Amniotic stem cell (primary cell): ENCODE data around the gene DLG2.
"Not testable (repeated sequence)": the region's sequence is repeated elsewhere in the genome, so short reads cannot be mapped to it uniquely, and the experiment has no call there.

Experiments
- DNase-seq: peaks from one replicate; lab custom pipeline; 2025; lab: John Stamatoyannopoulos, UW

The DLG2 gene

GRCh38 chr11:84899740-84900139 is 727.4 kb downstream of the DLG2 start:
- DNase-seq = no peak

GRCh38 chr11:84899134-84899533 is 728.0 kb downstream of the DLG2 start:
- DNase-seq = no peak

DNA sequence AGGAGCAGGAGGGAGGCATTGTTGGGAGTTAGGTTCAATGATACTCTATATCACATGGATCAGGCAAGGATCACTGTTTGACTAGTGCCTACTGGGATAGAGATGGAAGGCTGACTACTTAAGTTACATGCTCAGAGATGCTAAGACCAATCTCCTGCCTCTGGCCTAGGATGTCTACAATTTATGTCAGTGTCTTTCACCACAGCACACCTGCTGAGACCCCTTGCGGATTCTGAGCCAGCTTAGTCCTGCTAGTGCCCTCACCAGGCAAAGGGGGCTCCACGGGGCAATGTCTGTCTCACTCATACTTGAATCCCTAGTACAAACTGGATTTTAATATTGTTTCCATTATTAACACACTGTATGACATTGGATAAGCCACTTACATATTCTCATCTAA is 732.5 kb downstream of the DLG2 start:
- no peak for DNase-seq

GRCh38 chr11:84890676-84891075 is 736.5 kb downstream of the DLG2 start:
- DNase-seq = no peak

DNA sequence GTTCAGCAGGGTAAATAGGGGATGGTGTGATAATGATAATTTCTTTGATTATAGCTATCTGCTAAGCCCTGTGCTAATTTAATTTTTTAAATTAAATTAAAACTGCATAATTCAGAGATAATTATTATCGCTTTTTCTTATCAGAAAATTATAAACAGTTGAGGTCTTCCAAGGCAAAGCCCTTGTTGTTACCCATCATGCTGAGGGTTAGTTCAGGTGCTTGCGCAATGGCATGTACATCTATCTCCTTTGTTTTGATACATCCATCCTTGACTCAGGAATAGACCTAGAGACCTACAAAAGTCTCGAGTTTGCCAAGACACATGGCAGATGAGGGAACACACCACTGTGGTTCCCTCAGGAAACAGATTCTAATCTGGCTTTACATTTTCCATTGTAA is 737.6 kb downstream of the DLG2 start:
- no peak for DNase-seq

DNA sequence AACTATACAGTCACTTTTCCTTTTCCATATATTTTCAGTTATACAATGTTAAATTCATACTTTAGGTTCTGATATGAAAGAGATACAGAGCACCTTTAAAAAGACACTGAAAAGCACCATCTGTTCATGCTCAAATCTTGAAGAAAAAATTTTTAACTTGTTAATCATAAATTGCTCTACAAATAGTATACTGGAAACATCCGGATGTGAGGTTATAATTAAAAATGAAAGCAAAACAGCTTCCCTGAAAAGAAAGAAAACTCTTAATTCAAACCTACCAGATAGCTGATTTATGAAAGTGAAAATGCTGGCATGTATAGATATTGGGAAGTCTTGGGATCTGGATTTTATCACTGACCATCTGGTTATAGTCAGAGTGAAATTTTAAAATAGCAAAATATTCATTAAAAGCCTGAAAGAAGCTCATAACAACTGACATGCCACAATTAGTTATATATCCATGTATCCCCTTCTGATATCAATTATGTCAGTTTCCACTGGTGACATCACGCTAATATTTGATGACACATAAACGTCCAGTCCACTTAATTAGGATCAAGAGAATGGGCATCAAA is 740.0 kb downstream of the DLG2 start:
- DNase-seq = no peak

DNA sequence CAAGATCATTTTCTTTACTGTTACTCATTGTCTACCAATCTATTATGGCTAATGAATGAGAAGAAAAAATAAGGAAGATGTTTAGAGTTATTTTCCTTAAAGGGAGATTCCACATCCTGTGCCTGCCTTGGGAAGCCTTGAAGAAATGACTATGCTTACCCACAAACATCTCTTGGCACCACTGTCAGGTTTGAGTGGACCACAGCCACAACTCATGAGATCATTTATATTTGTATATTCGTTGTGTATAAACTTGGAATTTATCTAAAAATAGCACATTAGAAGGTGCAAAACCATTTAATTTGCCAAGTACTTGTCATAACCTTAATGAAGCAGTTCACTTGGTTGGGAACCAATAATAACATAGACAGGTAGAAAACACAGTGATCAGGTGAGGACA is 740.8 kb downstream of the DLG2 start:
- DNase-seq = no peak

DNA sequence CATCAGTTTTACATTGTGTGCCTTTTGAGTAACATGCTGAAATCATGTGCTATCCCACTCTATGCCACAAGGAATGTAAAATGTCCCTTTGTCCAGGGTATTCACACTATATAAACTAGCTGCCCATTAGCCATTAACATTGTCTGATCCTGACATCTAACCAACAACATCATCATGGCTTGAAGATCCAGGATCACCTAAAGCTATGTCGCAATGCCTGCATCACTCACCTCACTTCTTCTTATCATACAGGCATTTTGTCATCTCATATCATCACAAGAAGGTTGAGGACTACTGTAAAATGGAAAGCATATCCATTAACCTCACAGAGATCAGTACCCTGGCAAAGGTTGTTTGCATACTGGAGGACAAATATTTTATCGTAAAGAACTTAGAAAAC is 742.3 kb downstream of the DLG2 start:
- no peak for DNase-seq

GRCh38 chr11:84882056-84882455 is 745.1 kb downstream of the DLG2 start:
- DNase-seq = no peak

DNA sequence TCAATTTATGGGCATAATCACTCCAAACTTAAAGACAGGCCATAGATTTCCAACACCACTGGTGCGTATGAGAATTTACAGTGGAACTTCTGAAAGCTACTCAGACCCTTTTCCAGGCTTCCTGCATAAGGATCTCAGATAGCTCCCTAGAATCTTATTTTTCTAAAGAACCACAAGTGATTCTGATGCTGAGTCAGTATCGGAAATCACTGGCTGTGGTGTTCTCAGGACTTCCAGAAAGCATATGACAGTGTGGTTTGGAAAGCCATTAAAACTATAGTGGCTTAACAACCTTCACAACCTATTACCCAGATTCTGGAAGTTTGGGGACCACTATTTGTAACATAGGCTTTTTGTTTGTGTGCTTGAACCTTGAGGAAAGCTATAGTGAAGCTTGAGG is 756.0 kb downstream of the DLG2 start:
- DNase-seq = no peak

DNA sequence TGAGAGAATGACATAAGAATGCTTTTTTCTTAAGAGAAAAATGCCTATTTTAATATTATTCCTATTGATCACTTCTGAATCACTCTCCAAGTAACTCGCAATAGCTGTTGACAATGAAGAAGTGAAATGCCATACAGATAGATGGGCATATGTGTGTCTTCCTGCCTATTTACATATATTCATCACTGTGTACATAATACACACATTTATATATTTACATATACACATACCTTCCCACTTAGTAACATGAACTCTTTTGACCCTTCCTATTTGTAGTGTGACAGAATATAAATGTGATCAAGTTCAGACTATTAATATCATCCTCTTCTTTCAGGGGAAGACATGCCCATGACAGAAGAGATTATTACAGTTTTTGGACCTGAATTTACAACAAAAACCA is 756.7 kb downstream of the DLG2 start:
- DNase-seq = no peak

DNA sequence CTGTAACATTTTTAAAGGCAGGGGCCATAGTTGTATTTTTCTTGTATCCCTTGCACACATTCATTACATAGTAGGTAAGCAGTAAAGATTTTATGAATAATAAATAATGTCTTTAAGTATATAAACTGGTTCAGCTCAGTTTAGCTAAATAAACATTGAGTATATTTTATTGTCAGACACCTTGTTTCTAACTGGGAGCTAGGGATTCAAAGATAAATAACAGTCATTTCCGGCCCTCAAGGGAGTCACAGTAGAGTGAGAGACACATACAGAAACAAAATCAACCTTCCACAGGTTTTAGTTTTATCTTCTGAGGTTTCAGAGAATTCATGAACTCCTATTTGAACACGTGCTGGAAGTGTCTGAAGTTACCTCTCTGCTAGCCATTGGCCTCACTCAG is 760.2 kb downstream of the DLG2 start:
- DNase-seq = no peak

GRCh38 chr11:84865791-84866535 is 761.2 kb downstream of the DLG2 start:
- no peak for DNase-seq

DNA sequence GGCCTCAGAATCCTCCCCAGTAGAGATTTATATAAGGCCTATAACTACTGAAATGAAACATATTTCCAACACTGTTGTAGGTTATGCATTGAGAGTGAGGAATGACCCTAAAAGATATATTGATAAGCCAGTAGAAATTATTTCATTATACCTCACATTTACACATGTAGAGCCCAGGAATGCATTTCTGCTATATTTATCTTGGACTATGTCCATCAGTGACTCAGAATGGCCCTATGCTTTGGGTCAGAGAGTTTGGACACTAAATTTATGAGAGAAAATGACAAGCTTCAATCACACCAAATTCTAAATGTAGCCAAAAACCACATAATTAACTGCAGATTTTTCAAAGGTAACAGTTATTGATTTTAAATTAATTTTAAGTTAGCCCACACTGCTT is 761.9 kb downstream of the DLG2 start:
- DNase-seq = no peak

- no peak for DNase-seq
Observed at GRCh38 chr11:84857746-84858145, 769.4 kb downstream of the DLG2 start.

DNA sequence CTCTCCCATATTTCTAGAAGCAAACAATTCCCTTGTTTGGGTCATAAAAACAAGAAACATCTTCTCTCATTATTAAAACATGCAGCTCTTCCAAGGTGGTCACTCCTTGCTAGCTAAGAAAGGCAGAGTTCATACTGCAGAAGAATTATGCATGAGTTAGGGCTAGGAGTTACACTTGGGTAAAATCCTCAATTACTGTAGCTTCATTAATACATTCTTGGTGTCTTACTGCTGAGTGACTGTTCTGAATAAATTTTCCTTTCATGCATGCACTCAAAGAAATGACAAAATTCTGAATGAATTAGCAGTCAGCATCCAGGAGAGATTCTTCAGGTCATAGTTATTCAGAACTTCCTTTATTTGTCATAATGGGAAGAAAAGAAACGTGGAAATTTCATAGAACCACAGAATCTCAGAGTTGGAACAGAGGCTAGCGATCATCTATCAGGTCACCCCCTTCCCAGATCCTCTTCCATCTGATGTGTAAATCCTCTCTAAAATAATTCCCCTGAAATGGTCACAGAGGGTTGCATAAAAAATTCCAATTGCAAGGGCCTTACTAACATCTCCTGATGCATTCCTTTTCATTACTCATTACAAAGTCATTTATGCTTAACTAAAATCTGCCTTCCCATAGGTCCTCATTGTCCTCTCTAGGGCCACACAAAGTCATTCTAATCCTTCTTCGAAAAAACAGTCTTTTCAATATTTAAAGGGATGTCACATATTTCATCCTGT is 771.5 kb downstream of the DLG2 start:
- no peak for DNase-seq

DNA sequence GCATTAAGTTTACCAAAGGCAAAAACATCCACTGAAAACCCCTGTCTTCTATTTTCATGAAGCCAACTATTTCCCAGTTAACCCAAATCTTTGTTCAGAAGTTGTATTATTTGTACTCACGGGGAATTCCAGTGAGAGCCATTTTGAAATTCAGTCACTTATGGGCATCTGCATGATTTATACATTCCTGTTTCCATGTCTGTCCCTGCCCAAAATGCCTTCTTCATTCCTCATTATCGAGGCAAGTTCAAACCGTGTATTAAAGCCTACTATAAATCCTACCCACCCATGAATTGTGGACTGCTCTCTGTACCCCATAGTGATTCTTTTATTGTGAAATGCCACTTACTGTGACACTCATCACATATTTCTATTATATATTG is 772.7 kb downstream of the DLG2 start:
- no peak for DNase-seq

DNA sequence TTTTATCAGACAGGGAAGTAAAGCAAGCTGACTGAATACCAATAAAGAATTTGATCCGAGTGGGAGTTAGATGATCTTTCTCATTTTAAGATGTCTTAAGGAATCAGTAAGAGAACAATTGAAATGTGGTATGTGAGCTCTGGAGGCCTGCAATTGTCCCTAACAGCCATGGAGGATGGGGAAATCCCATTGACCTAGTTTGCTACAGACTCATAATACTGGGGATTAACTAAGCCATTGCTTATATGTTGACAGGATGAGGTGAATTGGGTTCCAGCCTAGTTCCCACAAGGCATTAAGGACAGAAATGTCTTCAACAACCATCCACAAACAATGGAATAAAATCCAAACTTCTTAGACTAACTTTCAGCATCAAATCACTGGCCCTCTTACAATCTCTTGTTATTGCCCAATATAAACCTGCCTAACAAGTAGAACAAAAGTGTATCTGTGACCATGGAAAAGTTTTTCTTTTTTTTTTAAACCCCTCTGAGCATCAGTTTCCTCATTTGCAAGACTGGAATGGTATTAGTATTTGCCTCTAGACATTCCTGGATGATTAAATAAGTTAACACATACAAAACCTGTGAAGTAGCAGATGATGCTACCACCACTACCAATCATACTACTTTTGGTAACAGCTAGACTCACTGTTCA is 773.2 kb downstream of the DLG2 start:
- no peak for DNase-seq

GRCh38 chr11:84847842-84848241 is 779.3 kb downstream of the DLG2 start:
- DNase-seq = no peak

DNA sequence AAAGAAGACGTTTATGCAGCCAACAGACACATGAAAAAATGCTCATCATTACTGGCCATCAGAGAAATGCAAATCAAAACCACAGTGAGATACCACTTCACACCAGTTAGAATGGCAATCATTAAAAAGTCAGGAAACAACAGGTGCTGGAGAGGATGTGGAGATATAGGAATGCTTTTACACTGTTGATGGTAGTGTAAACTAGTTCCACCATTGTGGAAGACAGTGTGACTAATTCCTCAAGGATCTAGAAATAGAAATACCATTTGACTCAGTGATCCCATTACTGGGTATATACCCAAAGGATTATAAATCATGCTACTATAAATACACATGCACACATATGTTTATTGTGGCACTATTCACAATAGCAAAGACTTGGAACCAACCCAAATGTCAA is 786.9 kb downstream of the DLG2 start:
- DNase-seq = not testable (repeated sequence)

DNA sequence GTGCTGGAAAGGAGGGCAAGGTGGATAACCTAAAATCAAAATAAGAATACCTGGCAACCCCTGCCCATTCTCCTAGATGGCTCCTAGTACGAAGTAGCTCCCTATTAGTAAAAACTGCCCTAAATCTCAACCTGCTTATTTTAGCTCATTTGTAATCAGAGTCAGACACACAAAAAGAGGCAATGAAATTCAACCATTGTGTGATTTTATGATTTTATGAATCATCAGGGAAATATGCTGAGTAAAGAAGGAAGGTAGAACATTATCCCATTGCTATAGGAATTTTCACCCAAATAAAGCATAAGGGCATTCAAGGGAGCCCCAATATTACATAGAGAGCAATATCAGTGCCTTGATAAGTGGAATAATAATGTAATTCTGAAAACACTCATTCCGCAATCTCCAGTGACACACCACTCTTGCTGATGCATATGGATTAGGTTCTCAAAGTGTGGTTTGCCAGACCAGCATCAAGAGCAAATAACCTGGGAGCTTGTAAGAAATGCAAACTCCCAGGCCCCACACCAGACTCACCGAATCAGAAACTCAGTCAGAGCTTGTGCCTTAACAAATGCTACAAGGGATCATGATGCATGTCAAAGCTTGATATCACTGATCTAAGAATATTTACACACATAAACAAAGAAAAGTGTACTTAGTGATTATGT is 789.6 kb downstream of the DLG2 start:
- DNase-seq = no peak

DNA sequence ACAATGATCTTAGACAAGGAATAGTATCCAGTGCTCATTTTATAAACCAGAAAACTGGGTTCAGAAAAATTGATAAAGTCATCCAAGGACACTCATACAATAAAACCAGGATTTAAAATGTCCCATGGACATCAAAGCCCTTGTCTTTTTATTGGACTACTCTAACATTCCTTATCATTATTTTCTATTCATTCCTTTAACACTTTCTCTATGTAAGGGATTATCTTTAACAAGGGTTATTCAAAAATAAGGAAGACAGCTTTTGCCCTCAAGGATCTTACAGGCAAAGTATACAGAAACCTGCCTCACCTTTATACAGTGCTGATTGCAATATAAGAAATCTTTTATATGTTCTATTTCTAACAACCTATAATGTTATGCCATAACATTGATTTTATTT is 790.8 kb downstream of the DLG2 start:
- DNase-seq = no peak
